ENCODE data around the gene GOSR2.

The GOSR2 gene

DNA sequence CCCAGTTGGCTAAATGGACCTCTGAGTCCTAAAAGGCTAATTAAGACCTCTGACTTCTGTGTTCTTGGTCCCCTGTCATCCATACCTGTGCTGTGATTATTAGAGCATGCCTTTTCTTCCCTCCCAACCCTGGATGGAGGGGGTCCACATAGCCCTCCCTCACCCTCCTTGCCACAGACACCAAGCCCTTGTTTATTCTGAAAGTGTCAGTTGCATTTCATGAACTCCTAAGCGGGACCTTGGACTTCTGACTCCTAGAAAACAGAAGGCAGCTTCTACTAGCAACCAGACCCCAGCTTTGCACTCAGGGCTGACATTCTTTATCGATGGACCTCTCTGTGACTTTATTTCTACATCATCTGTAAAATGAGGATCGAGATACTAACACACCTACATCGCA lies 33.4 kb upstream of the GOSR2 start:
- TF ChIP-seq FOXP2 (optimal IDR thresholded peaks at IDR 0.05; ENCODE audit: borderline replicate concordance, extremely low read depth, extremely low read length, insufficient read depth) (no peak), SIN3A (IDR thresholded peaks at IDR 0.05; ENCODE audit: borderline replicate concordance, insufficient read depth, low read length) (no peak), TAF1 (IDR thresholded peaks at IDR 0.05; ENCODE audit: borderline replicate concordance, insufficient read depth, low read length) (no peak), POLR2AphosphoS5 (IDR thresholded peaks at IDR 0.05; ENCODE audit: low read depth, low read length) (no peak)
- TF ChIP-seq, protein P1, sequence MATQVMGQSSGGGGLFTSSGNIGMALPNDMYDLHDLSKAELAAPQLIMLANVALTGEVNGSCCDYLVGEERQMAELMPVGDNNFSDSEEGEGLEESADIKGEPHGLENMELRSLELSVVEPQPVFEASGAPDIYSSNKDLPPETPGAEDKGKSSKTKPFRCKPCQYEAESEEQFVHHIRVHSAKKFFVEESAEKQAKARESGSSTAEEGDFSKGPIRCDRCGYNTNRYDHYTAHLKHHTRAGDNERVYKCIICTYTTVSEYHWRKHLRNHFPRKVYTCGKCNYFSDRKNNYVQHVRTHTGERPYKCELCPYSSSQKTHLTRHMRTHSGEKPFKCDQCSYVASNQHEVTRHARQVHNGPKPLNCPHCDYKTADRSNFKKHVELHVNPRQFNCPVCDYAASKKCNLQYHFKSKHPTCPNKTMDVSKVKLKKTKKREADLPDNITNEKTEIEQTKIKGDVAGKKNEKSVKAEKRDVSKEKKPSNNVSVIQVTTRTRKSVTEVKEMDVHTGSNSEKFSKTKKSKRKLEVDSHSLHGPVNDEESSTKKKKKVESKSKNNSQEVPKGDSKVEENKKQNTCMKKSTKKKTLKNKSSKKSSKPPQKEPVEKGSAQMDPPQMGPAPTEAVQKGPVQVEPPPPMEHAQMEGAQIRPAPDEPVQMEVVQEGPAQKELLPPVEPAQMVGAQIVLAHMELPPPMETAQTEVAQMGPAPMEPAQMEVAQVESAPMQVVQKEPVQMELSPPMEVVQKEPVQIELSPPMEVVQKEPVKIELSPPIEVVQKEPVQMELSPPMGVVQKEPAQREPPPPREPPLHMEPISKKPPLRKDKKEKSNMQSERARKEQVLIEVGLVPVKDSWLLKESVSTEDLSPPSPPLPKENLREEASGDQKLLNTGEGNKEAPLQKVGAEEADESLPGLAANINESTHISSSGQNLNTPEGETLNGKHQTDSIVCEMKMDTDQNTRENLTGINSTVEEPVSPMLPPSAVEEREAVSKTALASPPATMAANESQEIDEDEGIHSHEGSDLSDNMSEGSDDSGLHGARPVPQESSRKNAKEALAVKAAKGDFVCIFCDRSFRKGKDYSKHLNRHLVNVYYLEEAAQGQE (IDR thresholded peaks at IDR 0.05; ENCODE audit: insufficient read depth in 1 of 2, low read depth in 2 of 2, low read length in 2 of 2) = no peak

DNA sequence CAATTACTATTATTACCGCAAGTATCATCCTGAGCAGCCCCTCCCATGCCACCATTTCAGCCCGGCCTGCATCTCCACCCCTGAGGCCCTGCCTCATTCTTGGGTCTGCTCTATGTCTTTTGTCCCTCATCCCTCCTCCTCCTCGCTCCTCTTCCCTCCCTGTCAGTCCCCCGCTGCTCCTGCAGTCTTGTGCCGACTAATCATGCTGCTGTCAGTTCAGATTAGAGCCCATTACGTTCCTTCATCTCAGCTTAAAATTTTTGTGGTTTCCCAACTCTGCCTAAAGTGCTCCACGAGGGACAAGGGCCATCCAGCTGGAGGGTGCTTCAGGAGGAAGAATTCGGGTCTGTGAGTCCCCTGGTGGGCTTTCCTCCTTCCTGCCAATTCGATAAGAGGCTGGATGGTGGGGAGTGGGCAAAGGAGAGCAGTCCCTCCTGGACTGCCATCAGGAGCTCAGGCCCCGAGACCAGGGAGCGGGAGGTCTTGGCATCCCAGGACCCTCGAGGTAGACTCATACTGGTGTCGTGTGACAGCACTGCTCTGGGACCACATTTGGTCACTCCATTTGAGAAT lies 32.9 kb upstream of the GOSR2 start:
- TF ChIP-seq POLR2AphosphoS5 (IDR thresholded peaks at IDR 0.05; ENCODE audit: low read depth, low read length) (no peak), FOXP2 (optimal IDR thresholded peaks at IDR 0.05; ENCODE audit: borderline replicate concordance, extremely low read depth, extremely low read length, insufficient read depth) (no peak), SIN3A (IDR thresholded peaks at IDR 0.05; ENCODE audit: borderline replicate concordance, insufficient read depth, low read length) (no peak), TAF1 (IDR thresholded peaks at IDR 0.05; ENCODE audit: borderline replicate concordance, insufficient read depth, low read length) (no peak)
- TF ChIP-seq, protein P1 (IDR thresholded peaks at IDR 0.05; ENCODE audit: insufficient read depth in 1 of 2, low read depth in 2 of 2, low read length in 2 of 2) = no peak

DNA sequence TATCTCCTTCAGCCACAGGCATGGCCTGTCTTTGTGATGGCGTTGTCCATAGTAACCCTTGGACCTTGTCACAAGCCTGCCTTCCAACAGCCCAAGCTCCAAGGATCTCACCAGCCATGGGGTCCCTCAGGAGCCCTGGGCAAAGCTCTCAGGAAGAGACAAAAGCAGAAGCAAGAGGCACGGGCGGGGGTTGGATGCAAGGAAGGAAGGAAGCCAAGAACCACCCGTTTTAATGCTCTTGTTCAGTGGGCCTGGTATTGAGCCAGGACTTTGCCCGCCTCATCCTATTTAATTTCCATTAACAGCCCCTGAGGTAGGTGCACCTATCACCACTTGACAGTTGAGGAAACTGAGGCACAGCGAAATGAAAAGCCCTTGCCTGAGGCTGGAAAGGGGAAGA lies 32.3 kb upstream of the GOSR2 start:
- TF ChIP-seq SIN3A (IDR thresholded peaks at IDR 0.05; ENCODE audit: borderline replicate concordance, insufficient read depth, low read length) (no peak), TAF1 (IDR thresholded peaks at IDR 0.05; ENCODE audit: borderline replicate concordance, insufficient read depth, low read length) (no peak), POLR2AphosphoS5 (IDR thresholded peaks at IDR 0.05; ENCODE audit: low read depth, low read length) (no peak), FOXP2 (optimal IDR thresholded peaks at IDR 0.05; ENCODE audit: borderline replicate concordance, extremely low read depth, extremely low read length, insufficient read depth) (no peak)
- TF ChIP-seq, protein P1 (IDR thresholded peaks at IDR 0.05; ENCODE audit: insufficient read depth in 1 of 2, low read depth in 2 of 2, low read length in 2 of 2) = no peak

DNA sequence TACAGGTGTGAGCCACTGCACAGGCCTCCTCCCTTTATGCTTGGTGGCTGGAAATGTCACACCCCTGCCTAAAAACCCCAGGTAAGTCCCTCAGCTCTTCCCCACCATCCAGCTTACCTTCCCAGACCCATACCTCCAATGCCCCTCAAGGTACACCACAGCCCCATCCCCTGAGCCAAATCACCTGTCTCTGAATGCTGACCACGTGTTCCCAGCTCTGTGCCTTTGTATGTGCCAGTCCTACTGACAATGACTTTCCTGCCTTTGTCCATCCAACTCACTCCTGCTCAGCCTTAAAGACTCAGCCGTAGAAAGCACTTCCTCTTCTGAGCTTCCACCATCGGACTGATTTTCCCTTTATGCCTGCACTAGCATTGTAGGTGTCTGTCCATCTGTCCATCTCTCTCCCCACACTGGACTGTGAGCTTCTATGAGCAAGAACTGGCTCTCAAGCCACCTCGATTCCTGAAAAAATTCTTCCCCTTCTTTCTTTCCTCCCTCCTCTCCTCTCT lies 30.7 kb upstream of the GOSR2 start:
- TF ChIP-seq POLR2AphosphoS5 (IDR thresholded peaks at IDR 0.05; ENCODE audit: low read depth, low read length) = no peak
- TF ChIP-seq, protein P1 (IDR thresholded peaks at IDR 0.05; ENCODE audit: insufficient read depth in 1 of 2, low read depth in 2 of 2, low read length in 2 of 2) = no peak
- no peak for TF ChIP-seq FOXP2 (optimal IDR thresholded peaks at IDR 0.05; ENCODE audit: borderline replicate concordance, extremely low read depth, extremely low read length, insufficient read depth)
- TF ChIP-seq SIN3A (IDR thresholded peaks at IDR 0.05; ENCODE audit: borderline replicate concordance, insufficient read depth, low read length) = no peak
- no peak for TF ChIP-seq TAF1 (IDR thresholded peaks at IDR 0.05; ENCODE audit: borderline replicate concordance, insufficient read depth, low read length)
